ENCODE data around the gene RPL38. TPM values are rescaled to one million over a fixed set of nuclear protein-coding genes. Genes with fewer than 3 reads are reported as not detected.

Gene RPL38
- total RNA-seq, 2 experiments from 2014 or later: 1,460 to 1,580 TPM

DNA sequence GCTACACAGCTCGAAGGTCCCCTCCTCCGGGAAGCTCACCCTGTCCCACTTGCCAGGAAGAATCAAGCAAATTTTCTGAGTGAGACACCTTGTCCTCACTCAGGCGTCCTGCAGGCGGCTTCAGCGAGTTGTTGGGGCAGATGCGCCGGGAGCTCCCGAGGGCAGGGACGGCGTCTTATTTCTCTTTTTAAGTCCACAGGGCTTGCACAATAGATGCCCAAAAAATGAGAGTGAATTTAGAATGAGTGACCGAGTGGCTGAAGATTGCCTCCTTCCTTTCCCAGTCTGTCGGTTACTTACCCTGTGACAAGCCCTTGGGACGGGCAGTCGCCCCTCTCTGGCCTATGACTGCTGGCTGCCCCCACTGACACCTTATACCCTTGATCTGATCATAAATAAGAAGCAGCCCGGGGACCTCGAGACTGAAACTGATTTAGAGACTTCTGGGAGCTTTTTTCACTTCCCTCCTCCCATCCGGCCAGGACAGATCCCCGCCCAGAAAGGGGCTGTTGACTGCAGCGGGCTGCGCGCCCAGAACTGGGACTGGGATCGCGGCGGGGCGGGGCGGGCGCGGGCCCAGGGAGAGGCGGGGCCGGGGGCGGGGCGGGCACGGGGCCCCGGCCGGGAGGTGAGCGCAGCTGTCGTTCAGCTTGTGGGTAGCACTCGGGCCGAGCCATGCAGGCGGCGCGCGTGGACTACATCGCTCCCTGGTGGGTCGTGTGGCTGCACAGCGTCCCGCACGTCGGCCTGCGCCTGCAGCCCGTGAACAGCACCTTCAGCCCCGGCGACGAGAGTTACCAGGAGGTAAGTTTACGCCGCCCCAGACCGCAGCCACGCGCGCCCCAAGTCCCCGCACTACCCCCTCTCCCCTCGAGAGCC, 9.7 kb downstream of the RPL38 start, which contains the start of gene TTYH2:
TSS of gene TTYH2 (plus strand) at position 659 of the 879 bp plus-strand sequence. CDS start at position 676, 17 bp downstream.
- Mint-ChIP-seq H3K9me3 (no peaks in the 10 kb centered on the region), H3K4me1 (ENCODE audit: low read depth) (peaks cover 68% of the 10 kb centered on the region), H3K36me3 (peaks cover 24% of the 10 kb centered on the region), H3K27ac (peak within 1 kb of the TSS; percentile 36), H3K4me3 (peak within 1 kb of the TSS; percentile 74), H3K27me3 (no peaks in the 10 kb centered on the region)
- CTCF ChIA-PET: interaction anchor here (0.7 to 3.7 kb wide), 12 partner anchors 10 to 155 kb away, joined by 3 to 37 read pairs (median 6); partner anchors contain the start of genes BTBD17 and RPL38
- POLR2A ChIA-PET: interaction anchor here (1.5 kb wide), 1 partner anchor 9 kb away, joined by 13 read pairs; the partner anchor contains the start of gene RPL38
- intact Hi-C loops (cut with micrococcal nuclease): loop anchor here (1.0 to 10.0 kb wide), 2 partner anchors 10 to 532 kb away; partner anchors contain the start of genes NHERF1 and RPL38
- DNase-seq: peak; percentile 82

DNA sequence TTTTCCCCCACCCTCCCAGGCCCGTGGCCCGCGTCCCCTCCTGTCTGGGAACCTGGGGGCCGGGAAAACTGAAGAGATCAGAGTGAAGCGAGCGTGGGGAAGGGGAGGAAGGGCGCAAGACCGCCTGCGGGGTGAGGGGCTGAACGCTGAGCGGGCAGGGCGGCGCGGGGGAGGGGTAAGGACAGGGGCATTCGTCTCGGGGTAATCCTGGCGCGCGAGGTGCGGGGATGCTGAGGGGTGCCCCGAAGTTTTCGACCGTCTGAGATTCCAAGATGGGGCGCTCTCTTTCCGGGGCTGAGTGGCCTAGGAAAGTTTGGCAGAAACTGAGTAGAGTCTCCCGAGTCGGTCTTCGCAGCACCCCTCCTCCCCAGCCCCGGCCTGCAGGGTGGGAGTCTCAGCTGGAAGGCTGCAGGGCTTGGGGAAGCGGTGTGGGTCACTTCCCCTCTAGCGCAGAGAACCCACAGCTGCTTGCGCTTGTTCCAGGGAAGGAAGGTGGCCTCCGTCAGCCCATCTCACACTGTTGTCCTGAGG, 10.4 kb downstream of the RPL38 start:
- Mint-ChIP-seq H3K36me3 (peaks cover 20% of the 10 kb centered on the region), H3K27me3 (no peaks in the 10 kb centered on the region), H3K9me3 (no peaks in the 10 kb centered on the region), H3K4me3 (peak overlapping the region; percentile 74), H3K4me1 (ENCODE audit: low read depth) (peaks cover 65% of the 10 kb centered on the region), H3K27ac (no peak overlapping the region)
- ChIA-PET POLR2A (interaction anchor here (1.5 kb wide), 1 partner anchor 10 kb away, joined by 13 read pairs; the partner anchor contains the start of gene RPL38), CTCF (interaction anchor here (1.4 to 3.7 kb wide), 5 partner anchors 14 to 155 kb away, joined by 4 to 37 read pairs (median 10); no protein-coding TSS in a partner anchor)
- intact Hi-C loops (cut with micrococcal nuclease): loop anchor here (1.0 to 10.0 kb wide), 2 partner anchors 11 to 531 kb away; partner anchors contain the start of genes NHERF1 and RPL38
- DNase-seq: peak; percentile 16

DNA sequence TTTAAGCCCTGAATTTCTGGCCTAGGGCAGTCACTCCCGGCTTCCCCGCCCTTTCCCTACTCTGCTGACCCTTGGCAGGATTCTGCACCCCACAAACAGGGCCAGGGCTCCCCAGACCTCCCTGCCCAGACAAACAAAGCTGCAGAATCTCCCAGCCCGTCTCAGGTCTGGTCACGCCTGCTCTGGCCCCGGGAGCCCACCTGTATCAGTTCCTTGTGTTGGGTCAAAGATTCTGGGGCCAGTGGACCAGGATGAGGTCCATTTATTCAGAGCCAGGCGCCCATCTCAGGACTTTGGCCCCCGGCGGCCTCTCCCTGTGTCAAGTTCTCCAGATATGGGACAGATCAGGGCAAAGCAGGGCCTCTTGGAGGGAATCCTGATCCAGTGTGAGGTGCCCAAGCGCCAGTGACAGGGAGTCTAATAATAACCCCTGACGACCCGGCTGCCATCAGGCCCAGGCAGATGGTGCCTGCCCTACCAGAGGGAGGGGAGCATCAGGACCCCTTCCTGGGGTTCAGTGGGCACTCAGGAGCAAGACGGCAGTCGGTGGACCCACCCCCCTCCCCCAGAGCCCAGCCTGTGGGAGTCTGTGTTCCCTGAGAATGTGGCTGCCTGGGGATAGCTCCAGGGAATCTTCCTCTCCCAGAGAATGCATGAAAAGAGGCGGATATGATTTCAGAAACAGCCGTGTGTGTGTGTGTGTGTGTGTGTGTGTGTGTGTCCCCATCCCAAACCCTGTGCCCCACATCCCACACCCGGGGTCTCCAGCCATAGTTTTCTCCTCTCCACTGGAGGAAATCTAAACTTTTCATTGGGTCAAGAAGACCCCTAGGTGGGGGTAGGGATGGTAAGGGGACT, 11.2 kb downstream of the RPL38 start:
- Mint-ChIP-seq H3K9me3 (no peaks in the 10 kb centered on the region), H3K27ac (no peak overlapping the region), H3K36me3 (peaks cover 18% of the 10 kb centered on the region), H3K4me1 (ENCODE audit: low read depth) (peaks cover 57% of the 10 kb centered on the region), H3K4me3 (peak overlapping the region; percentile 74), H3K27me3 (no peaks in the 10 kb centered on the region)
- CTCF ChIA-PET: interaction anchor here (0.6 to 2.7 kb wide), 4 partner anchors 10 to 154 kb away, joined by 3 to 19 read pairs (median 6); no protein-coding TSS in a partner anchor
- intact Hi-C loops (cut with micrococcal nuclease): loop anchor here (10.0 kb wide), 1 partner anchor 530 kb away; the partner anchor contains the start of gene NHERF1
- POLR2A ChIA-PET: interaction anchor here (0.7 kb wide), 1 partner anchor 66 kb away, joined by 4 read pairs; no protein-coding TSS in a partner anchor
- DNase-seq: no peak

DNA sequence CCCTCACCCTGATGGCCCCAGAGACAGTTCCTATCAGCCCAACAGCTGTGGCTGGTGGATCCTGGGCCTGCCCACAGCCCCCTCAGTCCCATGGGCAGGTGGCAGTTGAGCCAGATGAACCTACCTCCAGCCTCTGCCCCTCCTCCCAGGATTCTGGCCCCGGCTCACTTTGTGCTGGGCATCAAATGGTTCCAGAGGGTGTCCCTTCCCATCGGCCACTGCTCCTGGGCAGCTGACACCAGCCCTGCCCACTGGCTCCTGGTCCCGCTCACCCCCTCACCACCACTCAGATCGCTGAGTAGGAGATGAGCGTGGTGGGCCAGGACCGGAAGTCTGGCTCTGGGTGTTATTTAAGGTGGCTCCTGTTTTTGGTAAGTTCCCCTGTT, 11.9 kb downstream of the RPL38 start:
- no peak overlapping the region for H3K4me3 Mint-ChIP-seq
- peaks cover 15% of the 10 kb centered on the region for H3K36me3 Mint-ChIP-seq
- no peaks in the 10 kb centered on the region for H3K27me3 Mint-ChIP-seq
- POLR2A ChIA-PET: no interaction called here
- intact Hi-C loops (cut with micrococcal nuclease): loop anchor here (10.0 kb wide), 1 partner anchor 529 kb away; the partner anchor contains the start of gene NHERF1
- peaks cover 51% of the 10 kb centered on the region for H3K4me1 Mint-ChIP-seq (ENCODE audit: low read depth)
- peak; percentile 34 for DNase-seq
- H3K27ac Mint-ChIP-seq: no peak overlapping the region
- CTCF ChIA-PET: interaction anchor here (0.6 to 0.9 kb wide), 2 partner anchors 11 to 69 kb away, joined by 3 read pairs; no protein-coding TSS in a partner anchor
- no peaks in the 10 kb centered on the region for H3K9me3 Mint-ChIP-seq

DNA sequence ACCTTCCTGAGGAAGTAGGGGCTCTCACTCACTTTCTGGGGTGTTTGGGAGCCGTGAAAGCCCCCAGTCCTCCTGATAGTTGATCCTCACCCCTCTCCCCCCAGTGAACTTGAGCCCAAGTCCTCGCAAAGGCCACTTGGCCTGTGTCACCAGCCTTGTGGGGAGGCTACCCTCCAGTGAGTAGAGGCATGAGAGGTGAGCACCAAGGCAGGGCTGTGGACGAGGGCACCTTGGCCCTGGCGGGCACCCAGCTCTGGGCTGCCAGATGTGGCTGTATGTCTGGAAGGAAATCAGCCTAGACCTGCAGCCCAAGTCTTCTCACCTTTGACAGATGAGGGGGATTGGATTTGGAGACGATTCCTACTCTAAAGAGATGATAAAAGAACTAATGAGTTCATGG, 13.0 kb downstream of the RPL38 start:
- Mint-ChIP-seq H3K27me3 (no peaks in the 10 kb centered on the region), H3K4me1 (ENCODE audit: low read depth) (peaks cover 39% of the 10 kb centered on the region), H3K9me3 (no peaks in the 10 kb centered on the region), H3K27ac (no peak overlapping the region), H3K36me3 (peaks cover 12% of the 10 kb centered on the region), H3K4me3 (no peak overlapping the region)
- intact Hi-C loops (cut with micrococcal nuclease): loop anchor here (10.0 kb wide), 1 partner anchor 528 kb away; the partner anchor contains the start of gene NHERF1
- CTCF ChIA-PET: no interaction called here
- POLR2A ChIA-PET: interaction anchor here (0.9 kb wide), 1 partner anchor 13 kb away, joined by 3 read pairs; the partner anchor contains the start of gene RPL38
- DNase-seq: no peak

DNA sequence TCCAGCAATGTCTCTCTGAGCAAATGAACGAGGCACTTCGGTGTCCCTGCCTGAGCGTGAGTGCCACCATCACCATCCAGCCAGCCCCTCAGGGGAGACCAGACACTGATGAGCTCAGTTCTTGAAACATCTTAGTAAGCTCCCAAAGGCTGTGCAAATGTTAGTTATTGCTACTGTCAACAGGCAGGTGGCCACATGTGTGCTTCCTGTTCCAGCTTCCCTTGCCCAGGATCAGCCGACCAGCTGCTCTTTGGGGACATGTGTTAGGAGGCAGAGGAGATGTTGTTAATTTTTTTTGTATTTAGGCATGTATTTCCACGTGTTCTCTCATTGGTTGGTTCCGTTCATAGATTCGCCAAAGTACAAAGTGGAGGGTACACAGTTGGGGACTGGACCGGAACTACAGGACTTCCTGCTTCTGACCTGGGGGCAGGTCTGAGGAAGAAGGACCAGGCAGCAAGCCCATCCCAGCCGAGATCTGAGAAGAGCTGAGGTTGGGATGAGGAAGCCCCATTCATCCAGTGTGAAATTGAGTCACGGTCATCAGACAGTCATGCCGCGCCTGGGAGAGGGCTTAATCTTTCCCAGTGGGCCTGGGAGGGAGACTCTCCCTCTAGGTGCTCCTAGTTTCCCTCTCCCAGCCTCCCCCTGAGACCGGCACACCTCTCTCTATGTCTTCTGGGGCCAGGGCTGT, 13.7 kb downstream of the RPL38 start:
- POLR2A ChIA-PET: interaction anchor here (0.9 kb wide), 1 partner anchor 14 kb away, joined by 3 read pairs; the partner anchor contains the start of gene RPL38
- Mint-ChIP-seq H3K36me3 (peaks cover 9% of the 10 kb centered on the region), H3K4me1 (ENCODE audit: low read depth) (peaks cover 33% of the 10 kb centered on the region)

DNA sequence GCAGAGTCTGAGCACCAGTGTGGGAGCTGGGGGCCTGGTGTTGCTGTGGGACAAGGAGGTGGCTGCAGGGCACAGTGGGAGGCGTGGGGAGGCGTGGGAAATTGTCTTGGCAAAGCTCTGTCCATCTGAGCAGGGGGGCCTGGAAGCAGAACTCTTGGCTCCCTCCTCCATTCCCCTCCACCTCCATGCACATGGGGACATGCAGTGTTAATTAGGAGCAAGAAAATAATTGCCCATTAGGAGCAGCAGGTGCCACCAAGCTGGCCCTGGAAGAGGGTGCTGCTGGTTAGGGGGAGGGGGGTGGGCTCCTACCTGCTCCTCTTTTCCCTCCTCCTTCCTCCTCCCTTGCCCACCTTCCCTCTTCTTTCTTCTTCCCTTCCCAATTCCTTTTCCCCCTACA, 14.4 kb downstream of the RPL38 start:
- ChIA-PET CTCF (no interaction called here), POLR2A (no interaction called here)
- Mint-ChIP-seq H3K27me3 (no peaks in the 10 kb centered on the region), H3K4me1 (ENCODE audit: low read depth) (peaks cover 26% of the 10 kb centered on the region), H3K4me3 (no peak overlapping the region), H3K9me3 (no peaks in the 10 kb centered on the region), H3K27ac (no peak overlapping the region), H3K36me3 (peaks cover 12% of the 10 kb centered on the region)
- intact Hi-C loops (cut with micrococcal nuclease): loop anchor here (10.0 kb wide), 1 partner anchor 527 kb away; the partner anchor contains the start of gene NHERF1
- no peak for DNase-seq

More for the DNA sequence above, 13.7 kb downstream of the RPL38 start:
- Mint-ChIP-seq H3K4me3 (no peak overlapping the region), H3K27me3 (no peaks in the 10 kb centered on the region), H3K27ac (no peak overlapping the region), H3K9me3 (no peaks in the 10 kb centered on the region)
- CTCF ChIA-PET: no interaction called here
- DNase-seq: no peak
- intact Hi-C loops (cut with micrococcal nuclease): loop anchor here (10.0 kb wide), 1 partner anchor 528 kb away; the partner anchor contains the start of gene NHERF1

DNA sequence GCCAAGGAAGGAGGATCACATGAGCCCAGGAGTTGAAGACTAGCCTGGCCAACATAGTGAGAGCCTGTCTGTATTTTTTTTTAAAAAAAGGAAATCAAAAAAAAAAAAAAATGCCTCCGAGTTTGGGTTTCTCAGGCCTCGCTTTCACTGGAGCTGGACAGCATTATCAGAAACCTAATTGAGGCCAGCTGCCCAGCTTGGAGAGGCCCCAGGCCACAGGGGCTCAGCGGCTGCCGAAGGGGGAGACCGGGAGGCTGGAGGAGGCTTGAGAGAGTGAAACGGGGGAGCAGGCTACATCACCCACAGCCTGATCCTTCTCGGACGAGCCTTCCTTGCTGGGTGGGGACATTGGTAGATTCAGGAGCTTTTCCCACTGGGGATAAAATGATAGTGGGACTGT, 15.0 kb downstream of the RPL38 start:
- DNase-seq: no peak
- H3K9me3 Mint-ChIP-seq: no peaks in the 10 kb centered on the region
- ChIA-PET CTCF (no interaction called here), POLR2A (no interaction called here)
- peaks cover 23% of the 10 kb centered on the region for H3K4me1 Mint-ChIP-seq (ENCODE audit: low read depth)
- no peak overlapping the region for H3K27ac Mint-ChIP-seq
- no peak overlapping the region for H3K4me3 Mint-ChIP-seq
- intact Hi-C loops (cut with micrococcal nuclease): loop anchor here (10.0 kb wide), 1 partner anchor 526 kb away; the partner anchor contains the start of gene NHERF1
- peaks cover 12% of the 10 kb centered on the region for H3K36me3 Mint-ChIP-seq
- no peaks in the 10 kb centered on the region for H3K27me3 Mint-ChIP-seq

DNA sequence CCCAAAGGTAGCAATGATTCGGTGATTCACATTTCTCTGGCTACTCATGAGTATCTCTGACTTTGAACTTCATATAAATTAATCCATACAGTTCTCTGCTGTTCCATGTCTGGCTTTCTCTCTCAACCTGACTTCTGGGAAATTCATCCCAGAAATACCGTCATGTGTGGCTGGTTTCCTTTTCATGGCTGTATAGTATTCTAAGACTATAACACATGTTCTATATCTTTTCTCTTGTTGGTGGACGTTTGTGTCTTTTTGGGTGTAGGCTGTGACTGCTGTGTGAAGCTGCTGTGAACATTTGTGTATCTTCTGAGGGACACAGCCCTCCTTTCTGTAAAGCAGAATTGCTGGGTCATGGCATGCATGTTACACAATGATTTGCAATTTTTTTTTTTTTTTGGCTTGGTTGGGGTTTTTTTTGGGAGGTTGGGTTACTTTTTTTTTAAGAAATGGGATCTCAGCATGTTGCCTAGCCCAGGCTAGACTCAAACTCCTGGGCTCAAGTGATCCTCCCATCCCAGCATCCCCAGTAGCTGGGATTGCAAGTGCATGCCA, 16.2 kb downstream of the RPL38 start:
- peaks cover 21% of the 10 kb centered on the region for H3K36me3 Mint-ChIP-seq
- H3K4me1 Mint-ChIP-seq (ENCODE audit: low read depth): peaks cover 14% of the 10 kb centered on the region
- ChIA-PET POLR2A (no interaction called here), CTCF (interaction anchor here (0.6 kb wide), 1 partner anchor 149 kb away, joined by 3 read pairs; no protein-coding TSS in a partner anchor)
- H3K27ac Mint-ChIP-seq: no peak overlapping the region
- intact Hi-C loops (cut with micrococcal nuclease): loop anchor here (10.0 kb wide), 1 partner anchor 525 kb away; the partner anchor contains the start of gene NHERF1
- no peak overlapping the region for H3K4me3 Mint-ChIP-seq
- H3K9me3 Mint-ChIP-seq: no peaks in the 10 kb centered on the region
- H3K27me3 Mint-ChIP-seq: no peaks in the 10 kb centered on the region
- DNase-seq: no peak

DNA sequence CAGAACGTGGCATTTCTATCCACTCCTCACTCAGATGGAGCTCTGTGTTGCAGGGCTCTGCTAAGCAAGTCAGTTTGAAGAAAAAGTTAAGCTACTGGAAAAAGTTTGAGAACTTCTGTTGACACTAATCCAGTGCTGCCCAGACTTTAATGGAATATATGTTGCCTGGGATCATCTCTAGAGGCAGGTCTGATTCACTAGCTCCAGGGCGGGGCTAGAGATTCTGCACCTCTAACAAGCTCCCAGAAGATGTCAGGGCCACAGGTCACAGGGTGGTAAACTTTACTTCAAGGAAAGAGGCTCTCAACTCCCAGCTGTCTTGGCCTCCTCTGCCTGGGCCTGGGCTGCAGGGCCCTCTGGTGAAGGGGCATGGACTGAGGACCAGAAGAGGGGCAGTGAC, 16.7 kb downstream of the RPL38 start:
- peaks cover 21% of the 10 kb centered on the region for H3K36me3 Mint-ChIP-seq

More for the DNA sequence above, 16.7 kb downstream of the RPL38 start:
- peaks cover 10% of the 10 kb centered on the region for H3K4me1 Mint-ChIP-seq (ENCODE audit: low read depth)
- H3K27ac Mint-ChIP-seq: no peak overlapping the region
- H3K27me3 Mint-ChIP-seq: no peaks in the 10 kb centered on the region
- no peaks in the 10 kb centered on the region for H3K9me3 Mint-ChIP-seq
- intact Hi-C loops (cut with micrococcal nuclease): no loop called here
- CTCF ChIA-PET: interaction anchor here (0.6 kb wide), 1 partner anchor 148 kb away, joined by 3 read pairs; no protein-coding TSS in a partner anchor
- POLR2A ChIA-PET: no interaction called here
- no peak for DNase-seq
- no peak overlapping the region for H3K4me3 Mint-ChIP-seq

Data from activated CD4-positive, alpha-beta memory T cell treated with anti-CD3 and anti-CD28 coated beads for 36 hours (primary cell).